Stimulated activated CD8-positive, alpha-beta memory T cell treated with anti-CD3 and anti-CD28 coated beads, Interleukin-7, amount 100 ng/mL, for 4 hours (primary cell): ENCODE results near the gene PDIA3.
A peak's percentile ranks its signal among the peaks of the same experiment; 100 is the strongest.
"Not testable (repeated sequence)": the region's sequence is repeated elsewhere in the genome, so short reads cannot be mapped to it uniquely, and the experiment has no call there.

Source experiments
- DNase-seq, 2 donors: peaks; one replicate each; pipeline ENCODE4 v3.0.0-alpha.2; 2020; ENCODE audit warnings: low read depth in 2 of 2

PDIA3 gene

DNA sequence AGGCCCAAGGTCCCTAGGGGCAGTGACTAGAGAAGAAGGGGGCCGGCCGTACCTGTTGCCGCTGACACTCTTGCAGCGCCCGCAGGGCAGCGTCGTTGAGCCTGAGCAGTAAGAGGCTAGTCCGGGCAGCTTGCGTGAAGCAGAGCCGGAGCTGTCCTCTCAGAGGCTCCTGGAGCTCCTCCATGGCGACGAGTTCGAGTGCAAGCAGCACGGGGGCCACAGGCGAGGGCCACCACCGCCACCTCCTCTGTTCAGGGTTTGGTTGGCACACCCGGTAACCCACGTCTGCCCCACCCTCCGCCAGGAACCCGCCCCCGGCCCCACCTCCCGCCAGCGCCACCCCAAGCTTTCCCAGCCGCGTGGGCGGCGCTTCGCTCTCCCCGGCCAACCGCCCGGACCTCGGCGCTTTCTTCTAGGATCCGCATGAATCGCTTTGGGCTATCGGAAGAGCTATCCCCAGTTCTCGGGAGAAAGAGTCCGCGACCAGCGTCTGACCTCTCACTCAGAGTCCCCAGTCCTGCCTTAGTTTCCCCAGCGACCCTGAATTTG is 30.6 kb downstream of the PDIA3 start, which contains the start of gene ELL3:
Gene ELL3 (minus strand): TSS at position 249 of the 549 bp plus-strand sequence. CDS start 65 bp downstream, at position 184.
- DNase-seq: peak; percentile 55 to 77

DNA sequence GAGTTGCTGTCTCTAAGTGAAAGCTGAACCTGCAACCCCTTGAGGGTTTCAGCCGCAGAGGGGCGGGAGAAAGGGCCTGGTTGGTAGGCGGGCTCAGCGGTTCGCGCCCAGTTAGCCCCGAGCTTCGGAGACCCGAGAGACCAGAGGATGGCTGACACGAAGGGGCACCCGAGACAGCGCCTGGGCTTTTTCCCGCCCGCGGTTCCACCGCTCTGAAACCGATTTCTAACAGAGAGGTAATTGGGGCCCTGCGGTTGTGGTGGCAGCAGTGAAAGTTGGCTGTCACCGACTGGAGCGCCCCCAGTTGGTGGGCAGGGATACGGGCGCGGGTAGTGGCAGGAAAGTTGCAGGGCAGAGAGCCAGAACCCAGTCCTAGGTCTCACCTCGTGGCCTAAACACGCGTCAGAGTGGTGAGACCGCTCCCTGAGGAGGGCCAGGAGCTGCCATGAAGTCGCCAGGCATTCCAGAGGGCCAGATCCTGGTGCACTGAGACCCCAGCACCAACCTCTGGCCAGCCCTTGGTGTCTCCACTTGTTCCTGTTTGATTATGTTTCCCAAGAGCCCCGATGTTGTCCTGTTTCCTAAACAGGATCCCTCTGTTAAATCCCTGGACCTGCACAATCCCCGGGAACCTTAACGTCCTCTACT is 31.2 kb downstream of the PDIA3 start:
- DNase-seq: peak; percentile 60 to 76

DNA sequence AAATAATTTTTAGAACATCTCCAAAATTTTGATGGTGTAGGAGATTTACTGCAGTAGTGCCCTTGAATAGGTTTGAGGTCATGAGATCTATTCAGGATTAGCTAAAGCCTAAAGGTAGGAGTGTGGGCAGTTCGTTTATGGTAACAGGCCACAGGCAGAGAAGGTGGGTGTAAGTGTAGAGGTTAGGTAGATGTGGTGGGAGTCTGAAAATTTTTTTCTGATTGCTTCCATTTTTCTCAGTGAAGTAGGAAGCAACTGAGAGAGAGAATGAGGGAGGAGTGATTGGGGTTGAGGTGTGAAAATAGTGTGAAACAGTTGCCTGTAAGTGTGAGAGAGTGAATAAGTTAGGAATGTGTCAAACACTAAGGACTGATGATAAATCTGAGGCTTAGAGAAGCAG is 32.8 kb downstream of the PDIA3 start:
- DNase-seq: no peak

DNA sequence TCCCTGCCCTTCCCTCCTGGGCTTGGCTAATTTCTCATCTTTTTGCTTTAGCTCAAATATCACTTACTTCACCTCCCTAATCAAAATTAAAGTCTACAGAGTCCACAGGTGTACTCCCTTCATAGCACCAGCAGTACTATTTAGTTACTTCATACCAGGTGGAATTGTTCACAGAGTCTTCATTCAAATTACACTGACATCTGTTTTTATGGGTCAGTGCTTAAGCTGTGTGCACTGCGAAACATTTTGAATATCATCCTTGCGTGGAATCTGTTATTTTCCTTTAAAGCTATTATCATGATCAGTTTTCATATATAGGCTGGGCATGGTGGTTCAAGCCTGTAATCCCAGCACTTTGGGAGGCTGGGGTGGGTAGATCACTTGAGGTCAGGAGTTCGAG is 43.2 kb downstream of the PDIA3 start:
- DNase-seq: no peak

DNA sequence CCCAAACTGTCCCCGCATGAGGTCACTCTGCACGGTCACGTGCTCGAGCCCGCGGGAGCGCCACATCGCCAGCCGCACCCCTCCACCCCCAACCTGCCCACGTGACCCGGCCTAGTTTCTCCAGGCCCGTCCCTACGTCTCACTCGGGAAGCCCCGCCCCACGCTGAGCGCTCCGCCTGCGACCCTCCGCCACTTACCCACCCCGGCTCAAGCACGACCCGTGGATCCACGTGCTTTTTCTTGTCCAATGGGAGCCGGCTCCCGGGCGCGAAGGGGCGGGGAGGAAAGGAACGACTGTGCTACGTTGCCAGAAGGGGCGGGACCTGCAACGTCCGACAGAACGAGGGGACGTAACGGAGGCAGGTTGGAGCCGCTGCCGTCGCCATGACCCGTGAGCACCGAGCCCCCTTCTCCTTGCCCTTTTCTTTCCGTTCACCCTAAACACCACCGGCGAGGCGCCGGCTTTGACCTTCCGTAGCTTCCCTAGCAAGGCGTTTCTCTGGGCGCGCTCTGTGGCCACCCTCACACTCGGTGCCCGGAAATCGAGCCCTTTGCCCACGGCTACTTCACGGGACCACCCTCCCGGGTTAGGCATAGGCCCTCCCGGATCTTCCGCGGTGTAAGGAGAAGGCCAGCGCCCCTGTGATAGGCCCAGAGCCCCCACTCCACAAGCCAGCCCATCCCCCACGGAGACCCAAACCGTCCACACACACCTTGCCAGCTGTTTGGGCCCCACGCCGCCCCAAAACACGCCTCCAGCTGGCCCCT is 45.9 kb downstream of the PDIA3 start, which contains the start of gene SERF2:
Gene SERF2 (plus strand): TSS at position 328 of the 768 bp plus-strand sequence. CDS start 57 bp downstream, at position 385.
- peak; percentile 99 to 100 for DNase-seq

DNA sequence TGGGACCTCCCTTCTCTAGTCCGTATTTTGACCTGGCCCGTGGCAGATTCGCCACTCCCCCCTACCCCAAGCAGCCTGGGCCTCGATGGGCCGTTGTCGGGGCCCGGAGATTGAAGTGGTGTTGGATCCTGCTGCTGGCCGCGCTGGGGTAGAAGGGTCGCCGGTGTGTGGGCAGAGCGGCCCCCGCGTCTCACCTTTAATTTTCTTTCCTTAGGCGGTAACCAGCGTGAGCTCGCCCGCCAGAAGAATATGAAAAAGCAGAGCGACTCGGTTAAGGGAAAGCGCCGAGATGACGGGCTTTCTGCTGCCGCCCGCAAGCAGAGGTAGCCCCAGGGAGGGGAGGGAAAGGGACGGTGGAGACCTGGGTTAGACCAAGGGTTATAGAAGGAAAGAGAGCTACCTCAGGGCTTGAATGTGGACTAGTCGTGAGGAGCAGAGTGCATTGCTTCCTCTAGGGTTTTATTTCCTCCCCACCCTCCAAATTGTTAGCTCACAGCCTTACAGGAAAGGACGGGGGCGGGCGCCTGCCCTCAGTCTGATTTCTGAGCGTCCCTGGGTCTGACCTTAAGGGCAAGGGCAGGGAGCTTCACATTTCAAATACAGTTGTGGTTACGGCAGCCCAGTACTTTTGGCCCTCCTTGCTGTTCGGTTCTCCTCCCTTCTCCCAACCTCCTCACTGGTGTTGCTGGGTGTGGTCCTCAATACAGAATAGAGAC is 46.7 kb downstream of the PDIA3 start:
- DNase-seq: peak in 1 of 2 donors; percentile 23

DNA sequence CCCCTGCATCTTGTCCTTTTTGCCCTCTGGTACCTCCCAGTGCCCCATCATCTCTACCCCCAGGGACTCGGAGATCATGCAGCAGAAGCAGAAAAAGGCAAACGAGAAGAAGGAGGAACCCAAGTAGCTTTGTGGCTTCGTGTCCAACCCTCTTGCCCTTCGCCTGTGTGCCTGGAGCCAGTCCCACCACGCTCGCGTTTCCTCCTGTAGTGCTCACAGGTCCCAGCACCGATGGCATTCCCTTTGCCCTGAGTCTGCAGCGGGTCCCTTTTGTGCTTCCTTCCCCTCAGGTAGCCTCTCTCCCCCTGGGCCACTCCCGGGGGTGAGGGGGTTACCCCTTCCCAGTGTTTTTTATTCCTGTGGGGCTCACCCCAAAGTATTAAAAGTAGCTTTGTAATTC is 47.4 kb downstream of the PDIA3 start:
- DNase-seq: no peak

DNA sequence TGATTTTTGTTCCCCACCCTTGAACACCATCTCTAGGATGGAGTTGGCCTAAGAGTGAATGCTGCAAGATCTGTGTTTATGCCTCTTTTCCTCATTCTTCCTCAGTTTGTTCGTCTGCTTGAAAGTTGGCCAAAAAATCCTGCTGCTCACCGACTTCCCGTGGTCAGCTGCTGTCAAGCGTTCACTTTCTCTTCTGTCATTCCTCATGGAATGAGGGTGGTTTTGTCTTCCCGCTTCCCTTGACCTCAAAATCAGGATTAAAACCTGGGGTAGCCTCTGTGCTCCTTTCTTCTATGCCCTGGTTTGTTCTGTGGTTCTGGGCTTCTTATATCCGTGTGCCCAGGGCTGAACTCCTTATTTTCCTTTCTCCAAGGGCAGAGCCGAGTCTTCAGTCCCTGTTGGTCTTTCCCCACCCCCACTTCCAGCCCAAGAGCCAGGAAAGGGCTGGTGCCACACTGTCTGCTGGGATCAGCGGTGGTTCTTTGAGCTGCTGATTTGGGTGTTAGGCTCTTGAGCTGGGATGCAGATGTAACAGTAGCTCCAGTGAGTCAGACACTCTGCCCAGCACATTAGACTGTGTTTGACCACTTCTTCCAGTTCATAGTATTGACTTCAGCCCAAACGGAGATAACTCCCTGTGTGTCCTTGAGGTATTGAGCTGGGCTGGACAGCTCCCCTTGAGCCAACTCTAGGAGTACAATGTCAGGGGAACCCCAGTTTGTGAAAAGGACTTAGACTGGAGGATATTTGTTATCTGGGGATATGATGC is 48.2 kb downstream of the PDIA3 start:
- DNase-seq: no peak

DNA sequence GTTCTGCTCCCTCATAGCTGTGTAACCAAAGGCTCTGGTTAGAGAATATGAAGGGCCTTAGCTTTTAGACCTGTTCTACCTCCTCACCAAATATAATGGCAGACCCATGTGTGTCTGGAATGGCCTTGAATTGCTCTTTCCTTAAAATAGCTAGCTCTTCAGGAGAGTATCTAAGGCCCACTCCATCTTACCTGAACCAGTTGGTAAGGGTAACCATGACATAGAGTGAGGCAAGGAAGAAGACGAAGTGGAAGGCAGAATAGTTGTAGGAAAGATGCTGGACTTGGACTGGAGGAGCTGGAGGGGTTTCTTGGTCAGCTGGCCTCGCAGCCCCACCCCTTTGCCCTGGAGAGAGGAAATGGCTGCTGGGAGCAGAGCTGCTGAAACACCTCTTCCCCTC is 49.0 kb downstream of the PDIA3 start:
- no peak for DNase-seq

DNA sequence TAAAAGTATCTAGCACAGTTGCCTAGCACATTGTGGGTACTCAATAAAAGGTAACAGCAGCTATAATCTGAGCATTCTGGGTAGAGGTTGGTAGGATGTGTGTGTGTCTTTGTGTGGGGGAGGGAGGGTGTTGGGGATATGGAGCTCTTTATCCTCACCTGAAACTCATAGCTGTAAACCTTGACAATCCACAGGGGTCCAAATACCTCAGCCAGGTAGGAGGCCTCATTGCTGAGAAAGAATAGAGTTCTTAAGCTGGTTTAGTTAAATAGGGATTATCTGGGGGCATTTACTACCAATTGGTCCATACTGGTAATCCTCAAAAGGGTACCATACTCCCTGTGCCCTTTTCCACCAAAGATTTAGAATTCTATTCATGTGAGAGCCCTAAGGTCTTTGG is 49.8 kb downstream of the PDIA3 start:
- no peak for DNase-seq

DNA sequence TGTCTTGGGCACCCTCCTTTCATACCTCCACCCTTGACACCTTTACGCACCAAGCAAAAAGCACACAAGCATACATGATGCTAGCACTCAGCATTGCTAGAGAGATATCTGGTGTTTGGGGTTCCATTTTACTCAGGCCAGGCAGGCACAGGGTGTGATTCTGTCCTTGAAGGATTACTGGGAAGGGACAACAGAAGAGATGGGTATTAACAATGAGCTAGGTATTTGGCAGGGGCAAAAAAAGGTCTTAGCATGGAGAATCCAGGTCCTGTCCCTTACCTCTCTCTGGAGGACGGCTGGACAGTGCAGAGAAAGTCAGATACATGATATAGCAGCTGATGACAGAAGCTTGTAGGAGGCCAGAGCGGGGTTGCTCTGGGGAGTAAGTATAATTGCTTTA is 50.3 kb downstream of the PDIA3 start:
- DNase-seq: no peak

DNA sequence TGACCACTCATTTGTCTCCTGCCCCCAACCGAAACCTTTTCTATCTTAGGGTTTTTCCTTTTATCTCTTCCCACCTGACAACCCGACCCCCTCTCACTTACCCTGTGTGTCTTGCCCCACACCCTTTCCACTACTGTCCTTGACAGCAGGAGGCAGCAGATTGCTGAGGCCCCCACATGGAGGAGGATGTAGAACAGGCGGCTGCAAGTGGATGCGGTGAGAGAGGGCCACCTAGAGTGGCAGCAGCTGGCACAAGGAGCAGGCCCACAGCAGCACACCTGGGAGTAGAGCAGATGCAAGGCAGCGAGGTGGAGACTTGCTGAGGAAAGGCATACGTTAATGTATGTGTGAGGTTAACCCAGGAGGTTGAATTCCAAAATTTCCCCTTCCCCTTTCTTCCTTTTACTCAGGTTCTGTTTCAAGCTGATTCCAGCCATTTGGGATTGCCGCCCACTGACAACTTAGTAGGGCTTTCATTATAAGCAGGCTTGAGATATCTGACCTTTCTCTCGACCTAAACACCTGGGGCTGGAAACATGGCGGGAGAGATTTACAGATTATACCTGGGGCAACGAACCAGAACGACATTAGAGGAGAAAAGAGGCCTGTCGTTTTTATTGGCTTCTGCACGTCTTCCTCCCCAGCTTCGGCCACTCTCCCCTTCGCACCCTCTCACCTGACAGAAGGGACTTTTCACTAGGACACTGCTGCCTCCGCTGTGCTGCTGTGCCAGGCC is 53.1 kb downstream of the PDIA3 start:
- DNase-seq: no peak

DNA sequence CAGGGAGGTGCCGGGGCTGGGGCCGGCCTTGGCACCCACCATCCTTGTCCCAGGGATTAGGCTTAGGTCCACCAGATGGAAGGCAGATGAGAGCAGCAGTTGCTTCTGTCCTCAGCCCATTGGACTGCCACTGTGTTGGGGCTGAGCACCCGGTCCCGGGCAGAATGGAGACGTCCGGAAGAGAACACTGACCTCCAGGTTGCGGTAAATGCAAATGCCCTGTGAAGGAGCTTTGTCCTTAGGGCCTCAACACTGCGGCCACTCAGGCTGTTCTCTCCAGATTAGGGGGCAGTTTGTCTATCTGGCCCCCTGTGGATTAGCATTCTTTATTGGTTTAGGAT is 53.7 kb downstream of the PDIA3 start, which contains the start of gene SERINC4:
Gene SERINC4 (minus strand): TSS at position 276 of the 341 bp plus-strand sequence. CDS start 234 bp downstream, at position 42.
- DNase-seq: no peak

DNA sequence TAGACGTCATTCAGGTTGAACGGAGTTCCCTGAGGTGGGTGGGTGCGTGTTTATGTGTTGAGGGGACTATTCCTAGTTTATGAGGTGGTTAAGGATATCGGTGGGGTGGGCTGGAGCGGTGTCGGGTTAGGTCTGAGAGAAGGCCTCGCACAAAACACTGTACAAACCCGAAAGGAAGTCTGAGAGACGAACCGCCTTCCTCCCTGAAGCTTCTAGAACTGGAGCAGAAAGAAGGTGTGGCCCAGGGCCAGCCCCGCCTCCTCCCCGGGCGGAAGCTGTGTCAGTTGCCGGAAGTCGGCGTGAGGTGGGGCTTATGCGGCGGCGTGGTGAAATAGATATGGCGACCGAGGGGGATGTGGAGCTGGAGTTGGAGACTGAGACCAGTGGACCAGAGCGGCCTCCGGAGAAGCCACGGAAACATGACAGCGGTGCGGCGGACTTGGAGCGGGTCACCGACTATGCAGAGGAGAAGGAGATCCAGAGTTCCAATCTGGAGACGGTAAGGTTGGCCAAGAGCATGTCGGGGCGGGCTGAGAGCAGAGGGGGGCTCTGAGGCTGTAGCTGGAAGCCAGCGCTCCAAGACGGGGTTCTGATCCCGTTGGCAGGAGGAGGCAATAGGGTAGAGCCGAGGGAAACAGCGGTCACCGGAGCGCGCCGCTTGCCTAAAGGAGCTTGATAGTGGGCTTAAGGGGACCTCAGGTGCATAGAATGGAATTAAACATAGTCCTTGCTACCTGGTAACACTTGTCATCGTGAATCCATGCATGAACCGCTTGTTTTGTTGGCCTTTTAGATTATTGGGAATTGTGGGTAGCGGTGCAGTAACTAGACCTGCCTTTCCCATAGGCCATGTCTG is 54.3 kb downstream of the PDIA3 start, which contains the start of gene HYPK:
Gene HYPK (plus strand): TSS at position 314 of the 856 bp plus-strand sequence. CDS start 24 bp downstream, at position 338.
- peak; percentile 87 to 88 for DNase-seq

DNA sequence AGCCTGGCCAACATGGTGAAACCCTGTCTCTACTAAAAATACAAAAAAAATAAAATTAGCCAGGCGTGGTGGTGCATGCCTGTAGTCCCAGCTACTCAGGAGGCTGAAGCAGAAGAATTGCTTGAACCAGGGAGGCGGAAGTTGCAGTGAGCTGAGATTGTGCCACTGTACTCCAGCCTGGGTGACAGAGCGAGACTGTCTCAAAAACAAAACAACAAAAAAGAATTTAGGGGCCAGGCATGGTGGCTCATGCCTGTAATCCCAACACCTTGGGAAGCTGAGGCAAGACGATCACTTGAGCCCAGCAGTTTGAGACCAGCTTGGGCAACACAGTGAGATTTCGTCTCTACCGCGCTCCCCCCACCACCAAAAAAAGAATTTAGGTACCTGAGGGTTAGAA is 56.4 kb downstream of the PDIA3 start:
- DNase-seq: not testable (repeated sequence)

DNA sequence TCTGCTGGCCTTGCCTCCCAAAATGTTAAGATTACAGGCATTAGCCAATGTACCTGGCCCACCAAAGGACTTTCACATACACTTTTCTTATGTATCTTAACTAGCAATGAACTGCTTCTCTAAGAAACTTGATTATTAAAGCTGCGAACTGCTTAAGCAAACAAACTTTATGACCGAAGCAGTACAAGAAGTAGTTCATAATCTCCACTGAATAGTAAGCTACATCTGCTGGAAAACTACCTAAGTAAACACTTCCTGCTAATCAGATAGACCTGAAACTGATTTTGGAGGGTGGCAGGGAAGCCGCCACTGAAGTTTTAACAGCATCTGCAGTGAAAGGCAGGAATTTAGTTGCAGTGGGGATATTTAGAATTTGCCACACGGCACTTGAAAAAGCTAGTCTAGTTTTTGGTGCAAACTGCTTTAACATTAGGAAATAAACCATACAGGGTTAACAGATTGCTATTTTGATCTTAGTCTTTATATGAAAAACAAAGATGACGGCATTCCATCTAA is 62.3 kb downstream of the PDIA3 start:
- DNase-seq: no peak

DNA sequence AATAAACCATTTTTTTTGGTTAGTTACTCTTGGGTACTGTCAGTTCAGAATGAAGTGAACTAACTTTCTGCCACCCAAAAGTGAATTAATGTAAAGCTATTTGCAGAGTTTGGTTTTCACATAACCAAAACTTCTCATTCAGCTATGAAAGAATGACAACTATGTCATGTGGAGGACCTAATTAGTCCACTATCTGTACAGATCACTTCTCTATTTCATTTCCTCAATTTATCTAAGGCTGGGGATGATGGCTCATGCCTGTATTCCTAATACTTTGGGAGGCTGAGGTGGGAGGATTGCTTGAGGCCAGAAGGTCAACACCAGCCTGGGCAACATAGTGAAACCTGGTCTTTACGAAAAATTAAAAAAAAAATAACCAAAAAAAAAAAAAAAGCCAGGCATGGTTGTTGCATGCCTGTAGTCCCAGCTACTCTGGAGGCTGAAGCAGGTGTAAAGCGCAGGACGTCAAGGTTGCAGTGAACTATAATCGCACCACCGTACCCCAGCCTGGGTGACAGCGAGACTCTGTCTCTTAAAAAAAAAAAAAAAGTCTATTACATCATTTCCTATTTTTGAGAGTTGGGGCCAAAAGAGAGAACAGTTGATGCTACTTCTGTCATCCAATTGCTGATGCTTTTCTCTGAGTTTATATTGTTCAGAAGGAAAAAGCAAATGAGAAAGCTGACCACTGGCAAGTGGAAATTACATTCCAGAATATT is 62.9 kb downstream of the PDIA3 start:
- DNase-seq: no peak

DNA sequence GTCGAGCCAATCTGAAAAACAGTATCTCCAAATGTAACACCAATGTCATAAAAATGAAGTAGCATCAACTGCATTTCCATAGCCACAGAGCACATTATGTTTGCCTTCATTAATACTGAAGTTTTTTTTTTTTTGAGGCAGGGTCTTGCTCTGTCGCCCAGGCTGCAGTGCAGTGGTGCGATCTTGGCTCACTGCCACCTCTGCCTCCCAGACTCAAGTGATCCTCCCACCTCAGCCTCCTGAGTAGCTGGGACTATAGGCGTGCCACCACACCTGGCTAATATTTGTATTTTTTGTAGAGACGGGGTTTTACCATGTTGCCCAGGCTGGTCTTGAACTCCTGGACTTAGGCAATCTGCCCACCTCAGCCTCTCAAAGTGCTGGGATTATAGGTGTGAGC is 68.8 kb downstream of the PDIA3 start:
- DNase-seq: not testable (repeated sequence)

DNA sequence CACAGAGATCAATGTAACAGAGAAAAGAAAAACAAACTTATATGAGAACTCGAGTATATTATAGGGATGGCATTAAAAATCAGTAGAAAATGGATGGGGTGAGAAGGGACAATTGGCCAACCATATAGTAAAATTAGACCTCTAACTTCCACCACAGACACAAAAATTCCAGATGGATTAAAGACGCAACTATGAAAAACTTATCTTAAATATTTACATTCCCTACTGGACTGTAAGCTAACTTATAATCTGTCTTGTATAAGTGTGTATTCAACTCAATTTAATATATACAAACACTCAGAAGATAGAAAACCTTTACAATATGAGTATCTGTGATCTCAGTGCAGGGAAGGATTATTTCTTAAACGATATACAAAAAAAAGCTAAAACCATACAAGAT is 75.3 kb downstream of the PDIA3 start:
- DNase-seq: no peak
